Heart right ventricle (tissue), 16 donors: ENCODE data around the gene CENPP. TPM values are rescaled to one million over a fixed set of nuclear protein-coding genes. Genes with fewer than 3 reads are reported as not detected.
A peak's percentile ranks its signal among the peaks of the same experiment; 100 is the strongest.

Experiments used
- ATAC-seq, 8 donors: fragments of 200-7000 bp; cut with Tn5 transposase; one replicate each; pipeline ENCODE4 v1.9.1; 2020; ENCODE audit warnings: mild to moderate bottlenecking in 8 of 8, moderate library complexity in 8 of 8, moderate number of reproducible peaks in 1 of 8
- DNase-seq, 2 donors: peaks; one replicate each; pipeline ENCODE4 v3.0.0-alpha.2; 2020
- H3K27ac ChIP-seq, 10 donors: fragments of 200-600 bp; sonication (generic) in 2 of 10; one replicate each; pipeline versions ENCODE4 v1.5.0 to v1.8.0; 2020 to 2022; ENCODE audit warnings: mild to moderate bottlenecking in 3 of 10
- H3K27me3 ChIP-seq, 7 donors: fragments of 200-600 bp; one replicate each; pipeline ENCODE4 v1.8.0; 2021 to 2022; ENCODE audit warnings: mild to moderate bottlenecking in 2 of 7
- H3K36me3 ChIP-seq, 9 donors: fragments of 200-600 bp; sonication (generic) in 1 of 9; one replicate each; pipeline versions ENCODE4 v1.5.0 to v1.8.0; 2020 to 2022; ENCODE audit warnings: mild to moderate bottlenecking in 2 of 9
- H3K4me1 ChIP-seq, 9 donors: fragments of 200-600 bp; sonication (generic) in 1 of 9; one replicate each; pipeline versions ENCODE4 v1.5.0 to v1.8.0; 2020 to 2022; ENCODE audit warnings: mild to moderate bottlenecking in 4 of 9
- H3K4me3 ChIP-seq, 10 donors: fragments of 200-600 bp; sonication (generic) in 2 of 10; one replicate each; pipeline versions ENCODE4 v1.5.0 to v1.8.0; 2020 to 2022; ENCODE audit warnings: mild to moderate bottlenecking in 7 of 10, moderate library complexity in 2 of 10
- H3K9me3 ChIP-seq, 11 donors: fragments of 200-600 bp in 10 of 11; sonication (generic) in 2 of 11; one replicate each; pipeline versions ENCODE4 v1.5.0 to v1.8.0; 2013 to 2022; ENCODE audit warnings: mild to moderate bottlenecking in 2 of 11, control low read depth in 1 of 11, moderate library complexity in 1 of 11
- WGBS, 2 donors: extraction: QIAGEN DNeasy Blood & Tissue Kit; methylation state at CpG; one replicate each; pipeline ENCODE4 v1.1.7; 2013; ENCODE audit warnings: inconsistent platforms in 1 of 2; 5-methylcytosine and 5-hydroxymethylcytosine counted together
- intact Hi-C, 10 donors: fragments of 100-400 bp; cut with DNase I; formaldehyde crosslinking; loops; one replicate each; pipeline versions ENCODE4 v1.11.1 to v1.14.2; 2022
- polyA plus RNA-seq, 2 donors: library from polyadenylated mRNA; stranded (reverse); fragments of 200-250 nt; gene quantifications; one replicate each; pipeline ENCODE4 v1.2.3, GENCODE V29; 2013
- total RNA-seq, 10 donors: library from RNA; stranded (reverse); fragmentation: NEBNext Ultra II Directional in 3 of 10; extraction: Animal tissue kit (Norgen Biotek cat#: 25700) in 3 of 10; gene quantifications; one replicate each; pipeline versions ENCODE4 v1.2.1 to v1.2.4, GENCODE V29; 2021 to 2023
- TF ChIP-seq, protein P1 (sequence below), 9 donors: fragments of 200-600 bp; sonication (generic) in 2 of 9; IDR thresholded peaks; one replicate each; pipeline versions ENCODE4 v1.5.0 to v1.8.0; 2021 to 2022; ENCODE audit warnings: antibody characterized with exemption in 9 of 9, mild to moderate bottlenecking in 5 of 9, moderate library complexity in 1 of 9
- donor health status: Arrhythmogenic right ventricular cardiomyopathy.
- donor health status: ischemic (EF 13 %, LVEDD 7.1; RV severe dilation, severe dysfunction).
- donor health status: healthy with polysubstance abuse.
- donor health status: DM: no; HTN: yes; CAD: no.
- donor health status: DM: no; HTN: no; CAD: no.
- donor health status: ischemic (EF 25% LVEDD 6.9; RV normal size, moderate dysfunction).
- donor health status: ischemic (EF 25% LVEDD 5.7; RV mildly dilated, moderate dysfunction).
- donor health status: healthy.
- donor health status: DM: yes; HTN: yes; CAD: no.
- donor health status: Ischemic cardiomyopathy.
- donor health status: ischemic (EF 35%, LVEDD 5.7; RV mildly dilated, moderate dysfunction).
- donor health status: nonischemic (EF 11% LVEDD 7.7; RV severe dilation, severe dysfunction).
- donor health status: DM: yes; HTN: yes; CAD: no.
- donor health status: PGD.
- donor health status: ischemic (EF 29% LVEDD 5.4; RV normal size, mild dysfunction).
- donor health status: nonischemic (EF 23%, LVEDD 6.1; RV moderate dilation, normal function).

The CENPP gene
- total and polyA plus RNA-seq, 12 donors, result 1.3 to 5.2 (median 2.8) TPM

- Histone ChIP-seq H3K27ac (peak overlapping the region in 3 of 10 donors; percentile 77 to 89 (median 84)), H3K36me3 (no peaks in the 10 kb centered on the region), H3K27me3 (no peaks in the 10 kb centered on the region), H3K4me3 (peak overlapping the region in 3 of 10 donors; percentile 40 to 44 (median 43)), H3K4me1 (peaks cover 3 to 52% (median 39%) of the 10 kb centered on the region in 9 donors), H3K9me3 (no peaks in the 10 kb centered on the region)
- DNase-seq (no peak), ATAC-seq (no peak)
- intact Hi-C loops, result loop anchor here in 2 of 10 donors (5.0 to 10.0 kb wide), 3 partner anchors 48 to 119 kb away; partner anchors contain the start of gene ECM2 (in 1 of the 2)
- TF ChIP-seq, protein P1, sequence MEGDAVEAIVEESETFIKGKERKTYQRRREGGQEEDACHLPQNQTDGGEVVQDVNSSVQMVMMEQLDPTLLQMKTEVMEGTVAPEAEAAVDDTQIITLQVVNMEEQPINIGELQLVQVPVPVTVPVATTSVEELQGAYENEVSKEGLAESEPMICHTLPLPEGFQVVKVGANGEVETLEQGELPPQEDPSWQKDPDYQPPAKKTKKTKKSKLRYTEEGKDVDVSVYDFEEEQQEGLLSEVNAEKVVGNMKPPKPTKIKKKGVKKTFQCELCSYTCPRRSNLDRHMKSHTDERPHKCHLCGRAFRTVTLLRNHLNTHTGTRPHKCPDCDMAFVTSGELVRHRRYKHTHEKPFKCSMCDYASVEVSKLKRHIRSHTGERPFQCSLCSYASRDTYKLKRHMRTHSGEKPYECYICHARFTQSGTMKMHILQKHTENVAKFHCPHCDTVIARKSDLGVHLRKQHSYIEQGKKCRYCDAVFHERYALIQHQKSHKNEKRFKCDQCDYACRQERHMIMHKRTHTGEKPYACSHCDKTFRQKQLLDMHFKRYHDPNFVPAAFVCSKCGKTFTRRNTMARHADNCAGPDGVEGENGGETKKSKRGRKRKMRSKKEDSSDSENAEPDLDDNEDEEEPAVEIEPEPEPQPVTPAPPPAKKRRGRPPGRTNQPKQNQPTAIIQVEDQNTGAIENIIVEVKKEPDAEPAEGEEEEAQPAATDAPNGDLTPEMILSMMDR (IDR thresholded peaks at IDR 0.05), result no peak
These were observed 157.1 kb downstream of the CENPP start for GRCh38 chr9:92482805-92483204.

DNA sequence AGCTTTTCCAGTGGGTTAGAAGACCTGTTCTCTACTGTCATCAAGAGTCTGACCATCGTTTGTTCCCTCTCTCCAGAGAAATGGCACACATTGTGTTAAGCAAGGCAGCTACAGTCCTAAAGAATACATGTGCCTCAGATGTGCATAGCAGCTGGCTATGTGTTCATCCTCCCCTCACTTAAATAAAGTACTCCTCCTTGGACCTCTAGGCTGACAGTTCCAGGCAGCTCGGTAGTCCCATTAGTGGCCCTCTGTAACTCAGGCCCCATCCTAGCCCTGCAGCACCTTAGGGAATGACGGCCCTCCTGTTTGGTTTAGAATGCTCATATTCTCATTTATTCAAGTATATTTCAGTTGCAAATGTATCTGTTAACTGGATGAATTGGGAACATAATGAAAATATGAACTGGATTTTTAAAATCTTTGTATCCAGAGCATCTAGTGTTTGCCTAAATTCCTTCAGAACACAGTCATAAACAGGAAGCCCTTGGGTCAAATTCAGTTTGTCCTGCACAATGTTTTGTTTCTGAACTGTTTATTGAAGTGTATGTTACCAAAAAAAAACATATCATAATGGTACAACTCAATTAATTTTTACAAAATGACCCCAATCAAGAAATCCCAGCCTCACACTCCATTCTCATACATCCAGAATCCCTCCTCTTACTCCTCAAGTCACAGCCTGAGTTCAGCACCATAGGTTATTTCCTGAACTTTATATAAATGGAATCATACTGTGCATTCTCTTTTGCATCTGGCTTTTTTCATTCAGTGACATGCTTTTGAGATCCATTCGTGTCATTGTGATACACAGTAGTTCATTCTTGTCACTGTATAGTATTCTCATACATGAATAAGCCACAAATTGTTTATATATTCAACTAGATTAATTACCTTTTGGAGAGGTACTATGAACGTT, 158.1 kb downstream of the CENPP start:
- Histone ChIP-seq H3K4me3 (no peak overlapping the region), H3K9me3 (no peaks in the 10 kb centered on the region), H3K27ac (peak overlapping the region in 6 of 10 donors; percentile 20 to 89 (median 34)), H3K36me3 (no peaks in the 10 kb centered on the region), H3K4me1 (peaks cover 3 to 59% (median 44%) of the 10 kb centered on the region in 9 donors), H3K27me3 (no peaks in the 10 kb centered on the region)
- WGBS, 2 donors, result 64 to 65% methylated on average over 5 of the region's 5 CpGs
- no peak for ATAC-seq
- TF ChIP-seq, protein P1 (IDR thresholded peaks at IDR 0.05), result no peak
- intact Hi-C loops, result loop anchor here in 2 of 10 donors (5.0 to 10.0 kb wide), 3 partner anchors 49 to 118 kb away; partner anchors contain the start of gene ECM2 (in 1 of the 2)
- no peak for DNase-seq

DNA sequence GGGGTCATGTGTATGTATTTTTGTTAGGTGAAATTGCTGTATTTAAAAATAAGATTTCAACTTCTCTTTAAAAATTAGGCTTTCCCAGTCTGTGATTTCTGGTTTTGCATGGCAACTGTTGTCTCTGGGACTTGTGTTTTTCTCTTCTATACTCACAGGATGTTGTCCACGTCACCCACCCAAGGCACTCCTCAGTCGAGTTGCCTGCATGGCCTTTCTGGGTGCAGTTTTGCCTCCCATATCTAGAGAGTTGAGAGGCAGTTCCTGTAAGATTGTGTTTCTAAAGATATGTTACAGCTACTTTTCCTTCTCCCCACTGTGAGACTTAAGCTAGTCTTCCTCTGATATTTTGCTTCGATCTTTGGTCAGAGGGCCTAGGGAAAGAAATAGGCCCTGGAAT, 158.8 kb downstream of the CENPP start:
- peak overlapping the region in 1 of 10 donors; percentile 7 for H3K27ac ChIP-seq
- TF ChIP-seq, protein P1 (IDR thresholded peaks at IDR 0.05), result no peak
- peaks cover 3 to 63% (median 43%) of the 10 kb centered on the region in 9 donors for H3K4me1 ChIP-seq
- intact Hi-C loops, result loop anchor here in 2 of 10 donors (5.0 to 10.0 kb wide), 3 partner anchors 50 to 118 kb away; partner anchors contain the start of gene ECM2 (in 1 of the 2)
- WGBS, 2 donors, result 61 to 67% methylated on average over 3 of the region's 3 CpGs
- no peak for ATAC-seq
- H3K27me3 ChIP-seq, result no peaks in the 10 kb centered on the region
- DNase-seq, result no peak
- no peaks in the 10 kb centered on the region for H3K36me3 ChIP-seq
- H3K9me3 ChIP-seq, result no peaks in the 10 kb centered on the region
- H3K4me3 ChIP-seq, result no peak overlapping the region

GRCh38 chr9:92486371-92486770, 160.6 kb downstream of the CENPP start:
- Histone ChIP-seq H3K4me3 (no peak overlapping the region), H3K27me3 (no peaks in the 10 kb centered on the region), H3K9me3 (no peaks in the 10 kb centered on the region), H3K36me3 (no peaks in the 10 kb centered on the region), H3K4me1 (peaks cover 0 to 45% (median 30%) of the 10 kb centered on the region in 9 donors), H3K27ac (no peak overlapping the region)
- TF ChIP-seq, protein P1 (IDR thresholded peaks at IDR 0.05), result no peak
- ATAC-seq (no peak), DNase-seq (no peak)
- WGBS, 2 donors, result 83 to 87% methylated on average over 3 of the region's 3 CpGs
- intact Hi-C loops, result loop anchor here in 1 of 10 donors (10.0 kb wide), 1 partner anchor 52 kb away; no protein-coding TSS in a partner anchor
